ENCODE data around the gene RHOV.

DNA sequence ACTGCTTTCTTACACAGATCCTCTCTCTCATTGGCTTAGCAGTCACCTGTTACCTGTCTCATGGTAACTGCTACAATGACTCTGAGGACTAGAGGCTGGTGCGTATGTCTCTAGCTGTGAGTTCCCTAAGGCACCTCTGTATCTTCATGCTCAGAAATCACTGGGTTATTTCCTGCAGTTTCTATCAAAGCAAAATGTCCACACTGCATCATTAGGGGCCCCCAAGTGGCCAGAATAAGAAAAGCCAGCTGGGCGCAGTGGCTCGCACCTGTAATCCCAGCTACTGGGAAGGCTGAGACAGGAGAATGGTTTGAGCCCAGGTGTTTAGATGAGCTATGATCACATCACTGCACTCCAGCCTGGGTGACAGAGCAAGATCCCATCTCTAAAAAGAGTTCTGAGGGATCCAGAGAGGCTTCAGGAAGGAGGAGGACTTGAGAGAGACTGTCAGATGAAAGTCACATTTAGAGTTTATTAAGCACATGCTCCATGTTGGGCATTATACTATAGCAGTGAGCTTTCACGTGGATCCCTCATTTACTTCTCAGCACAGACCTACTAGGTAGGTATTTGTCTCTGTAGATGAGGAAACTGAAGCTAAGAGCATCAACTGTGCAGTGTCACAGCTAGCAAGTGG is 17.9 kb upstream of the RHOV start:
- TF ChIP-seq, protein P1, sequence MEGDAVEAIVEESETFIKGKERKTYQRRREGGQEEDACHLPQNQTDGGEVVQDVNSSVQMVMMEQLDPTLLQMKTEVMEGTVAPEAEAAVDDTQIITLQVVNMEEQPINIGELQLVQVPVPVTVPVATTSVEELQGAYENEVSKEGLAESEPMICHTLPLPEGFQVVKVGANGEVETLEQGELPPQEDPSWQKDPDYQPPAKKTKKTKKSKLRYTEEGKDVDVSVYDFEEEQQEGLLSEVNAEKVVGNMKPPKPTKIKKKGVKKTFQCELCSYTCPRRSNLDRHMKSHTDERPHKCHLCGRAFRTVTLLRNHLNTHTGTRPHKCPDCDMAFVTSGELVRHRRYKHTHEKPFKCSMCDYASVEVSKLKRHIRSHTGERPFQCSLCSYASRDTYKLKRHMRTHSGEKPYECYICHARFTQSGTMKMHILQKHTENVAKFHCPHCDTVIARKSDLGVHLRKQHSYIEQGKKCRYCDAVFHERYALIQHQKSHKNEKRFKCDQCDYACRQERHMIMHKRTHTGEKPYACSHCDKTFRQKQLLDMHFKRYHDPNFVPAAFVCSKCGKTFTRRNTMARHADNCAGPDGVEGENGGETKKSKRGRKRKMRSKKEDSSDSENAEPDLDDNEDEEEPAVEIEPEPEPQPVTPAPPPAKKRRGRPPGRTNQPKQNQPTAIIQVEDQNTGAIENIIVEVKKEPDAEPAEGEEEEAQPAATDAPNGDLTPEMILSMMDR (conservative IDR thresholded peaks at IDR 0.05): peak; percentile 81
- no peak for TF ChIP-seq EZH2 (IDR thresholded peaks at IDR 0.05; ENCODE audit: low read depth)

Data from PC-9 (cell line).